Measurements from ENCODE around the gene ALK.
"Not testable (repeated sequence)": the region's sequence is repeated elsewhere in the genome, so short reads cannot be mapped to it uniquely, and the experiment has no call there.

ALK gene

GRCh38 chr2:29753671-29754444 lies 167.5 kb downstream of the ALK start:
- DNase-seq, result no peak

- no peak for DNase-seq
Observed at GRCh38 chr2:29751390-29751789, 170.0 kb downstream of the ALK start.

GRCh38 chr2:29750463-29750862 lies 170.9 kb downstream of the ALK start:
- not testable (repeated sequence) for DNase-seq

- DNase-seq, result no peak
Observed at GRCh38 chr2:29749843-29750242, 171.5 kb downstream of the ALK start.

GRCh38 chr2:29749041-29749440 lies 172.3 kb downstream of the ALK start:
- no peak for DNase-seq

- no peak for DNase-seq
Observed at GRCh38 chr2:29747786-29748470, 173.5 kb downstream of the ALK start.

- no peak for DNase-seq
Observed at GRCh38 chr2:29744976-29745375, 176.4 kb downstream of the ALK start.

GRCh38 chr2:29743516-29743915 lies 177.9 kb downstream of the ALK start:
- no peak for DNase-seq

GRCh38 chr2:29742656-29743055 lies 178.7 kb downstream of the ALK start:
- no peak for DNase-seq

GRCh38 chr2:29741132-29741531 lies 180.3 kb downstream of the ALK start:
- no peak for DNase-seq

- no peak for DNase-seq
Observed at GRCh38 chr2:29733965-29734364, 187.4 kb downstream of the ALK start.

GRCh38 chr2:29733213-29733612 lies 188.2 kb downstream of the ALK start:
- DNase-seq, result no peak

GRCh38 chr2:29731948-29732347 lies 189.4 kb downstream of the ALK start:
- no peak for DNase-seq

GRCh38 chr2:29729932-29730331 lies 191.5 kb downstream of the ALK start:
- DNase-seq, result no peak

- no peak for DNase-seq
Observed at GRCh38 chr2:29729401-29729800, 192.0 kb downstream of the ALK start.

GRCh38 chr2:29726976-29727375 lies 194.4 kb downstream of the ALK start:
- DNase-seq, result no peak

GRCh38 chr2:29725610-29726009 lies 195.8 kb downstream of the ALK start:
- no peak for DNase-seq

GRCh38 chr2:29724282-29724681 lies 197.1 kb downstream of the ALK start:
- no peak for DNase-seq

- no peak for DNase-seq
Observed at GRCh38 chr2:29723255-29724001, 198.0 kb downstream of the ALK start.

GRCh38 chr2:29719639-29720038 lies 201.7 kb downstream of the ALK start:
- no peak for DNase-seq

- DNase-seq, result no peak
Observed at GRCh38 chr2:29718076-29718686, 203.2 kb downstream of the ALK start.

- no peak for DNase-seq
Observed at GRCh38 chr2:29715655-29716054, 205.7 kb downstream of the ALK start.

GRCh38 chr2:29714333-29714732 lies 207.1 kb downstream of the ALK start:
- no peak for DNase-seq
